ENCODE data around the gene DNASE1L3.

The DNASE1L3 gene

DNA sequence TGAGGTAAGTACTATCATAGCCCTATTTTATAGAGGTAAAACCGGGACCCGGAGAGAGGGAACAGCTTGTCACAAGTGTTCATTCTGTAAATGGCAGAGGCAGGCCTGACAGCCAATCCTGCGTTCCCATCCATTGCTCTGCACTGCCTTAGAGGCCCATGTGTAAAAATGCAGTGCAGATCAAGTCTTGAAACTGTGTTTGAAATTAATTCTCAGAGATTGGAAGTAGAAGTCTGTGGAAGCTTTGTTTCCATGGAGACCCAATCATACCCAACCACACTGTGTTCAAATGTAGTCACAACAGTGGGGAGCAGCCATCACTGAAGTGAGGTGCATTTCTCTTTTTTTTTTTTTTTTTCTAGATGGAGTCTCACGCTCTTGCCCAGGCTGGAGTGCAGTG, 13.1 kb upstream of the DNASE1L3 start:
- no peaks in the 10 kb centered on the region for H3K36me3 ChIP-seq (ENCODE audit: control insufficient read depth, low read length)
- TF ChIP-seq CTCF (IDR thresholded peaks at IDR 0.05; ENCODE audit: low read depth, low read length, poor library complexity, severe bottlenecking) = no peak
- TF ChIP-seq EZH2phosphoT487 (IDR thresholded peaks at IDR 0.05; ENCODE audit: borderline replicate concordance, low read length) = no peak
- H3K4me3 ChIP-seq (ENCODE audit: low read length) = no peak overlapping the region
- 0 out of 2 replicates have a peak, but pooled peaks cover under 1% of the 10 kb centered on the region for H3K4me1 ChIP-seq (ENCODE audit: control insufficient read depth, low read length)
- no peaks in the 10 kb centered on the region for H3K9me2 ChIP-seq (replicated peaks; ENCODE audit: control insufficient read depth, low read length)
- no peaks in the 10 kb centered on the region for H4K20me1 ChIP-seq (ENCODE audit: control insufficient read depth, insufficient read depth, low read depth, low read length)
- H3F3A ChIP-seq (ENCODE audit: control insufficient read depth, insufficient read depth) = no peaks in the 10 kb centered on the region
- no peak overlapping the region for H3K4me2 ChIP-seq (ENCODE audit: low read length)
- H3K79me2 ChIP-seq (ENCODE audit: control insufficient read depth, low read length) = no peaks in the 10 kb centered on the region
- H3K27me3 ChIP-seq (ENCODE audit: control insufficient read depth, low read length) = peaks cover 3% of the 10 kb centered on the region; the same call in 1 of the 2 replicates
- no peaks in the 10 kb centered on the region for H3K9me3 ChIP-seq (ENCODE audit: control insufficient read depth, insufficient read depth, low read length)
- no peak overlapping the region for H3K27ac ChIP-seq (ENCODE audit: low read depth, low read length)

- TF ChIP-seq EZH2phosphoT487 (IDR thresholded peaks at IDR 0.05; ENCODE audit: borderline replicate concordance, low read length) = no peak
- Histone ChIP-seq H3K9me2 (replicated peaks; ENCODE audit: control insufficient read depth, low read length) (no peaks in the 10 kb centered on the region), H3F3A (ENCODE audit: control insufficient read depth, insufficient read depth) (no peaks in the 10 kb centered on the region), H4K20me1 (ENCODE audit: control insufficient read depth, insufficient read depth, low read depth, low read length) (no peaks in the 10 kb centered on the region), H3K9me3 (ENCODE audit: control insufficient read depth, insufficient read depth, low read length) (no peaks in the 10 kb centered on the region), H3K4me3 (ENCODE audit: low read length) (no peak overlapping the region), H3K36me3 (ENCODE audit: control insufficient read depth, low read length) (no peaks in the 10 kb centered on the region), H3K79me2 (ENCODE audit: control insufficient read depth, low read length) (no peaks in the 10 kb centered on the region), H3K27ac (ENCODE audit: low read depth, low read length) (no peak overlapping the region), H3K4me1 (ENCODE audit: control insufficient read depth, low read length) (peaks cover 9% of the 10 kb centered on the region), H3K27me3 (ENCODE audit: control insufficient read depth, low read length) (peaks cover 3% of the 10 kb centered on the region; the same call in 1 of the 2 replicates), H3K4me2 (ENCODE audit: low read length) (no peak overlapping the region)
Observed at GRCh38 chr3:58222161-58222724, 11.5 kb upstream of the DNASE1L3 start.

GRCh38 chr3:58218904-58219303, 8.1 kb upstream of the DNASE1L3 start:
- Histone ChIP-seq H3K9me3 (ENCODE audit: control insufficient read depth, insufficient read depth, low read length) (no peaks in the 10 kb centered on the region), H3K36me3 (ENCODE audit: control insufficient read depth, low read length) (no peaks in the 10 kb centered on the region), H3K4me3 (ENCODE audit: low read length) (no peak overlapping the region), H3F3A (ENCODE audit: control insufficient read depth, insufficient read depth) (no peaks in the 10 kb centered on the region), H4K20me1 (ENCODE audit: control insufficient read depth, insufficient read depth, low read depth, low read length) (no peaks in the 10 kb centered on the region), H3K27me3 (ENCODE audit: control insufficient read depth, low read length) (no peaks in the 10 kb centered on the region), H3K27ac (ENCODE audit: low read depth, low read length) (no peak overlapping the region), H3K4me1 (ENCODE audit: control insufficient read depth, low read length) (peaks cover 34% of the 10 kb centered on the region), H3K4me2 (ENCODE audit: low read length) (no peak overlapping the region), H3K9me2 (replicated peaks; ENCODE audit: control insufficient read depth, low read length) (no peaks in the 10 kb centered on the region), H3K79me2 (ENCODE audit: control insufficient read depth, low read length) (no peaks in the 10 kb centered on the region)
- TF ChIP-seq EZH2phosphoT487 (IDR thresholded peaks at IDR 0.05; ENCODE audit: borderline replicate concordance, low read length) = no peak
- no peak for TF ChIP-seq CTCF (IDR thresholded peaks at IDR 0.05; ENCODE audit: low read depth, low read length, poor library complexity, severe bottlenecking)

DNA sequence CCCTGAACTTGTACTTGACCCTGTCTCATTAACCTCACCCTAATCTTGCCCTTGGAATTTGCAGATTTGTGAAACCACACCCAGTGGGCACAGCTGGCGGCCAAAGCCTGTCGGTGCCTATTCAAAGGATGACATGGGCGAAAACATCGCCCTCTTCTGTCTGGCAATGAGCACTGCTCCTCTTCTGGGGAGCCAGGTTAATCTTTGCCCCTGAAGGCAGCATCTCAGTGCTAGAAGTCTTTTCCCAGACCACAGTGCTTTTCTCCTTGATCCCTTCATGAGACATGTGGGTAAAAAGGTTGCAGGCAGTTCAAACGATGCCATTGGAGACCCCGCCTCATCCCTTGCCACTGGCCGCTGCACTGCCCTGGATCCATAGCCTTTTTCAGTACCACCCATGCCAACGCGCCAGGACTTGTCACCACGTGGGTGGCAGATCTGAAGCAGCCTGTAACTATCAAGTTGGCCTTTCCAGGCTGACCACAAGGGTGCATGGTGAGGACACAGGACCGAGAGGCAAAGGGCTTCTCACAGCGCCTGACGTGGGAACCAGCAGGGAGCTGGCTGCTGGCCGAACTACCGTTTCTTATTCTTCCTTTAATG, 6.5 kb upstream of the DNASE1L3 start:
- Histone ChIP-seq H3K9me2 (replicated peaks; ENCODE audit: control insufficient read depth, low read length) (no peaks in the 10 kb centered on the region), H3K27me3 (ENCODE audit: control insufficient read depth, low read length) (no peaks in the 10 kb centered on the region), H3K4me1 (ENCODE audit: control insufficient read depth, low read length) (peaks cover 36% of the 10 kb centered on the region), H3K4me3 (ENCODE audit: low read length) (peak overlapping the region; percentile 65), H3K9me3 (ENCODE audit: control insufficient read depth, insufficient read depth, low read length) (no peaks in the 10 kb centered on the region), H4K20me1 (ENCODE audit: control insufficient read depth, insufficient read depth, low read depth, low read length) (no peaks in the 10 kb centered on the region), H3F3A (ENCODE audit: control insufficient read depth, insufficient read depth) (no peaks in the 10 kb centered on the region), H3K27ac (ENCODE audit: low read depth, low read length) (no peak overlapping the region), H3K79me2 (ENCODE audit: control insufficient read depth, low read length) (no peaks in the 10 kb centered on the region), H3K4me2 (ENCODE audit: low read length) (peak overlapping the region; percentile 75), H3K36me3 (ENCODE audit: control insufficient read depth, low read length) (no peaks in the 10 kb centered on the region)
- TF ChIP-seq CTCF (IDR thresholded peaks at IDR 0.05; ENCODE audit: low read depth, low read length, poor library complexity, severe bottlenecking) = peak; percentile 96
- TF ChIP-seq EZH2phosphoT487 (IDR thresholded peaks at IDR 0.05; ENCODE audit: borderline replicate concordance, low read length) = no peak
